ENCODE data around the gene FTO.

FTO gene

DNA sequence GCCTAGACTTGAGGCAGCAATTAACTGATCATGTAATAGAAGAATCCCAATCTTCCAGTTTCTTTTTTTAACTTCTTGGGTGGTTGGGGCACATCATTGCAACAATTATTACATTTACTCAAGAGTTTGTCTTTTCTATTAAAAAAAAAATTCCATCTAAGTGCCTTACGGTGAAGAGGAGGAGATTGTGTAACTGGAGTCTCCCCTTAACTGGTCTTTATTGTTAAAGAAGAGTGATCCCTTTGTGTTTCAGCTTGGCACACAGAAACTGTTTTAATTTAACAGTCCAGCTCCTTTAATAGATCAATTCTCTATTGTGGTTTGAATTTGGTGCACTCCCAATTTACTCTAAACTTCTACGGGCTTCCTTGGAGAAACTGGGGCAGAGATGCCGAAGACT lies 75.2 kb downstream of the FTO start:
- no peak for DNase-seq (ENCODE audit: extremely low read depth in 1 of 2, low read depth in 1 of 2)

GRCh38 chr16:53780051-53780450 lies 76.1 kb downstream of the FTO start:
- DNase-seq (ENCODE audit: extremely low read depth in 1 of 2, low read depth in 1 of 2), result no peak

DNA sequence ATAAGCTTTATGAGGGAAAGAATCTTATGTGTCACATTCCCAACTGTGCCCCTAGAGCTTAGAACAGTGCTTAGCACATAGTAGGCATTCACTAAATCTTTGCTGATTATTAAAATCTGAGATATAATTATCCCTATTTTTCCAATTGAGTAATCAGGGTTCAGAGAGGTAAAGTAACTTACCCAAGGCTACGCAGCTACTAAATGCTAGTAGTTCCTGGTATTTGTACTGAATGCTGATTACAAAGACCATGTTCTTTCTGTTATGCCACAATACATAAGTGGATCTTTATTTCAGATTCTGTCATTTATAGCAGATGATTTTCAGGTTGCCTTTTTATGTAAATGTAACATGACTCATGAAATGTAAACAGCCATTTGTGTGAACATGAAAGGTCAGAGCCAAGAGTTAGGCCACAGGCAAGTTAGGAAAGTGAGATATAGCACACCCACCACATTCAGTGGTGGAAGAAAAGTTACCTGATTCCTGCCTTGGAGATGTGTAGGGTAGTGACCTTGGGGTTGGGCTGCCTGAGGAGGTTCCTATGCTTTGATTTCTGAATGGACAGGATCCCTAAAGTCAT lies 77.2 kb downstream of the FTO start:
- no peak for DNase-seq (ENCODE audit: extremely low read depth in 1 of 2, low read depth in 1 of 2)

- no peak for DNase-seq (ENCODE audit: extremely low read depth in 1 of 2, low read depth in 1 of 2)
Measured at GRCh38 chr16:53782148-53782547, 78.2 kb downstream of the FTO start.

- no peak for DNase-seq (ENCODE audit: extremely low read depth in 1 of 2, low read depth in 1 of 2)
Measured at GRCh38 chr16:53784291-53784690, 80.3 kb downstream of the FTO start.

DNA sequence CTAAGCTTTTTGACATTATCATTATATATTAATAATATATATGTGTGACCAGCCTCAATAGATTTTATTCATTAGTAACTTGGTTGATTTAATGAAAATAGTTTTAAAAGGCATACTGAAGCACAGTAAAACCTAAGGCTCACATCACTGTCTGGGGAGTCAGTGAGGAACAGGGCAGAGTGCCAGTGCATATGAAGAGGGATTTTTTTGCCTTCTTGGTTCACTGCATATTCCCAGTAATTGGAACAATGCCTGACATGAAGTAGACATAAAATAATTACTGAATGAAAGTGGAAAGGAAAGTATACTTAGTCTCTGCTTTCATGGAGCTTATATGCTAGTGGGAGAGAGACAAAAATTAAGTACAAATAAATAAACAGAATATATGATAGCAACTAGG lies 81.1 kb downstream of the FTO start:
- DNase-seq (ENCODE audit: extremely low read depth in 1 of 2, low read depth in 1 of 2), result no peak

- no peak for DNase-seq (ENCODE audit: extremely low read depth in 1 of 2, low read depth in 1 of 2)
Measured at GRCh38 chr16:53785916-53786315, 82.0 kb downstream of the FTO start.

DNA sequence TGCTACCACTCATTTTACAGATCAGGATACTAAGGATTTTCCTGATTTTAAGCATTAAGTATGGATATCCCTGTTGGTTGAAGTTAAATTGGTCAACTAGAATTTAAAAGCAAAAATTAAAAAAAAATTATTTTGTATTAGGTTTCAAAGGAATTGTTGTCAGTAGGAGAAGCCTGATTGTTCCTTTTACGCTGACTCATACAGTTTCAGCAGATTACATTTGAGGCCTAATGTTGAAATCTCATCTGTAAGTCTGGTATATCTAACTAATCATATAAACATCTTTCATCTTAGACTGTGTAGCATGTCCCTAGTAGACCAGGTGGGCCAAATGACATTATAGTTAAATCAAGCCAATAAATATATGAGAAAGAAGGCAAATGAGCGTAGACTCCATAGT lies 83.5 kb downstream of the FTO start:
- DNase-seq (ENCODE audit: extremely low read depth in 1 of 2, low read depth in 1 of 2), result no peak

DNA sequence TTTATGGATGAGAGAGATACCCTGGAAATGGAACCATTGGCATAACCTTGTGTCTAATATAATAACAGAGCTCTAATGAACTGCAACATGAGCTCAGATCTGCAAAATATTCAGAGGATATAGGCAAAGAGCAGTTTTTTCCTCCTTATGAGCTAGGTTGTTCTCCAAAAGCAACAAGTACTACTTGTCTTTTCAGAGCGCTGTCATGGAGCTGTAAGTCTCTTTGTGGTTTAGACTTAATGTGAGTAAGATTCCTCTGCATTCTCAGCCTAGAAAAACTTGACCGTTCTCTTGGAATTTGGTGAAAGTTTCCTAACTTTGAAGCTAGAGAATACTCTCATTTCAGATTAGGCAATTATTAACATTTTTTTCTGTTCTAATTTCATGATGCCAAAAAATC lies 85.2 kb downstream of the FTO start:
- no peak for DNase-seq (ENCODE audit: extremely low read depth in 1 of 2, low read depth in 1 of 2)

GRCh38 chr16:53792161-53792951 lies 88.4 kb downstream of the FTO start:
- DNase-seq (ENCODE audit: extremely low read depth in 1 of 2, low read depth in 1 of 2), result no peak

- no peak for DNase-seq (ENCODE audit: extremely low read depth in 1 of 2, low read depth in 1 of 2)
Measured at GRCh38 chr16:53803451-53803850, 99.5 kb downstream of the FTO start.

GRCh38 chr16:53803998-53804397 lies 100.0 kb downstream of the FTO start:
- no peak for DNase-seq (ENCODE audit: extremely low read depth in 1 of 2, low read depth in 1 of 2)

DNA sequence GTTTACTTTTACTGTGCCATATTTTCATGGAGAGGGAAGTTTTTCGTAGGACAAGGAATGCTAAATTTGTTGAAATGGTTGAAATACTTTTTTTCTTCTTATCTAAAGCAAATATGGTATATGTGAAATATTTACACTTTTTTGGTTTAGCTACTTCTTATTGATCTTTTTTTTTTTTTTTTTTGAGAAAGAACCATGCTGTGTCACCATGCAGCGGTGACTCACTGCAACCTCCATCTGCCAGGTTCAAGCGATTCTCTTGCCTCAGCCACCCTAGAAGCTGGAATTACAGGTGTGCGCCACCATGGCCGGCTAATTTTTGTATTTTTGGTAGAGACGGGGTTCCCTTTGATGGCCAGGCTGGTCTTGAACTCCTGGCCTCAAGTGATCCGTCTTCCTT lies 100.5 kb downstream of the FTO start:
- DNase-seq (ENCODE audit: extremely low read depth in 1 of 2, low read depth in 1 of 2), result no peak

GRCh38 chr16:53805113-53805512 lies 101.2 kb downstream of the FTO start:
- DNase-seq (ENCODE audit: extremely low read depth in 1 of 2, low read depth in 1 of 2), result no peak

- no peak for DNase-seq (ENCODE audit: extremely low read depth in 1 of 2, low read depth in 1 of 2)
Measured at GRCh38 chr16:53805752-53806151, 101.8 kb downstream of the FTO start.

- DNase-seq (ENCODE audit: extremely low read depth in 1 of 2, low read depth in 1 of 2), result no peak
Measured at GRCh38 chr16:53809088-53809932, 105.4 kb downstream of the FTO start.

DNA sequence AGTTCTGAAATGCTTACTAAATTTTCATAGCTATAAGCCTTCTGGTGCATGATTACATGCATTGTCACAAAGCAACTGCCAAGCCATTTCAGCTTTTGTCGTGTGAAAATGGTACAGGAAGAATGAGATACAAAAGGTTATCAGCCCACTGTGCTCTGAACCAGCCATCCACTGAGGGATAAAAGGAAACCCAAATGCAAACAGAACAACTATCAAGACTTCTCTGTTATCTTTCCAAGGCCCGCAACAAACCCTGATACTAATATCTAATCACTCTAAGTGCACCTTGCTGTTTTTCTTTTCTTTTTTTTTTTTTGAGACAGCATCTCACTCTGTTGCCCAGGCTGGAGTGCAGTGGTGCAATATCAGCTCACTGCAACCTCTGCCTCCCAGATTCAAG lies 109.0 kb downstream of the FTO start:
- DNase-seq (ENCODE audit: extremely low read depth in 1 of 2, low read depth in 1 of 2), result no peak

GRCh38 chr16:53814801-53815200 lies 110.8 kb downstream of the FTO start:
- no peak for DNase-seq (ENCODE audit: extremely low read depth in 1 of 2, low read depth in 1 of 2)

DNA sequence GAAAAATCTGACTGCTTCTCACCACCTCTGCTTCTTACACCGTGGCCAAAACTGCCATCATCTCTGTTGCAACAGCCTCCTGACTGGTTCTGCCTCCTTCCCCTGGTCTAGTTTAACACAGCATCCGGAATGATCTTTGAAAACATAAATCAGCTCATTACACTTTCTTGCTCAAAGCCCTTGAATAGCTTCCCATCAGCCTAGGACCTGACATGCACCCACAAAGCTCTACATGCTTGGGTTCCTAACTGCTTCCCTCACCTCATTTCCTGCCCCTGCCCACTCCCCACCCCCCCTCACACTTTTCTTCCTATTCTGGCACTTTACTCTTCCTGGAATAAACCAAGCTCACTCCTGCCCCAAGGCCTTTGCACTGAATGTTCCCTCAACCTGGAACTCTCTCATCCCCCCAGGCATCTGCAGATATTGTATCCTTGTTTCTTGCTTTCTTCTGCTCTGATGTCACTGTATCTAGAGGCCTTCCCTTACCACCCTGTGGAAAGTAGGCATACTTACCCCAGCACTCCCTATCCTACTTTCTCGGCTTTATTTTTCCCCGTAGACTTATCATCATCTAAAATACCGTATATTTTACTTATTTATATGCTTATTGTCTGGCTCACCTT lies 112.4 kb downstream of the FTO start:
- DNase-seq (ENCODE audit: extremely low read depth in 1 of 2, low read depth in 1 of 2), result no peak

- DNase-seq (ENCODE audit: extremely low read depth in 1 of 2, low read depth in 1 of 2), result no peak
Measured at GRCh38 chr16:53817117-53817755, 113.3 kb downstream of the FTO start.
